Endothelial cell of umbilical vein (primary cell): ENCODE measurements around the gene ATP9B. TPM values are rescaled to one million over a fixed set of nuclear protein-coding genes. Genes with fewer than 3 reads are reported as not detected.

Experiments used
- BruUV-seq: library from RNA; stranded (reverse); fragments of 400-500 nt; replicated peaks from 2 replicates; lab custom pipeline; 2021; lab: Mats Ljungman, UMichigan
- CTCF ChIA-PET: fragments of 300-600, 350-600 bp; sonication (Branson Sonifier 250); formaldehyde crosslinking; loops from one replicate; lab custom pipeline; 2021; ENCODE audit warnings: antibody characterized with exemption, inconsistent platforms; lab: Charles Lee
- POLR2A ChIA-PET: fragments of 300-600, 350-600 bp; sonication (Branson Sonifier 250); formaldehyde crosslinking; loops from one replicate; lab custom pipeline; 2021; ENCODE audit warnings: antibody characterized with exemption, inconsistent platforms; lab: Charles Lee
- DNase-seq: peaks from one replicate; pipeline ENCODE4 v3.0.0-alpha.2; 2011; ENCODE audit warnings: low read depth, low spot score
- FAIRE-seq: peaks from 2 replicates; lab custom pipeline; 2011; peaks lifted over from hg19 to GRCh38; lab: Jason Lieb, UNC
- H2AFZ ChIP-seq: 2 replicates; pipeline ENCODE4 v1.6.0; 2012; ENCODE audit warnings: low read depth, low read length, control low read depth, inconsistent platforms
- H3K27ac ChIP-seq: 2 replicates; pipeline ENCODE4 v1.5.1; 2011; ENCODE audit warnings: low read depth, mild to moderate bottlenecking, control low read depth, low read length, moderate library complexity; ENCODE audit not compliant: insufficient read depth
- H3K27me3 ChIP-seq, 2 experiments: 2 replicates each; pipeline versions ENCODE4 v1.6.0 to v1.6.1; 2011; ENCODE audit warnings: low read length in 2 of 2, mixed read lengths in 1 of 2; ENCODE audit not compliant: control insufficient read depth in 2 of 2, insufficient read depth in 2 of 2
- H3K36me3 ChIP-seq, 2 experiments: 2 replicates in 1 of 2; 3 replicates in 1 of 2; pipeline ENCODE4 v1.5.1; 2011; ENCODE audit warnings: low read length in 2 of 2, mild to moderate bottlenecking in 1 of 2, moderate library complexity in 1 of 2; ENCODE audit not compliant: control insufficient read depth in 2 of 2, insufficient read depth in 2 of 2; ENCODE audit errors: extremely low read depth in 1 of 2
- H3K4me1 ChIP-seq: 3 replicates; pipeline ENCODE4 v1.5.1; 2011; ENCODE audit warnings: mild to moderate bottlenecking, low read length; ENCODE audit not compliant: control insufficient read depth, insufficient read depth; ENCODE audit errors: extremely low read depth
- H3K4me2 ChIP-seq: 2 replicates; pipeline ENCODE4 v1.6.1; 2011; ENCODE audit warnings: low read length, control low read depth, mixed read lengths; ENCODE audit not compliant: insufficient read depth
- H3K4me3 ChIP-seq, 3 experiments: fragments of 200-600 bp in 1 of 3; sonication (generic), shearing (Covaris generic) in 1 of 3; replicated peaks in 1 of 3; 2 replicates each; pipeline ENCODE4 v1.5.1; 2011 to 2016; ENCODE audit warnings: control low read depth in 3 of 3, low read length in 3 of 3, mild to moderate bottlenecking in 2 of 3, inconsistent platforms in 1 of 3, low read depth in 1 of 3, moderate library complexity in 1 of 3; ENCODE audit not compliant: insufficient read depth in 1 of 3
- H3K79me2 ChIP-seq: 2 replicates; pipeline ENCODE4 v1.6.0; 2012; ENCODE audit warnings: low read length, inconsistent platforms; ENCODE audit not compliant: control insufficient read depth, insufficient read depth
- H3K9ac ChIP-seq: replicated peaks from 2 replicates; pipeline ENCODE3; 2011; ENCODE audit warnings: low read length, control low read depth; ENCODE audit not compliant: insufficient read depth; ENCODE audit errors: extremely low read depth
- H3K9me1 ChIP-seq: replicated peaks from 3 replicates; pipeline ENCODE4 v1.6.0; 2011; ENCODE audit warnings: mild to moderate bottlenecking, low read length; ENCODE audit not compliant: control insufficient read depth, insufficient read depth; ENCODE audit errors: extremely low read depth
- H3K9me3 ChIP-seq: replicated peaks from 2 replicates; pipeline ENCODE4 v1.5.1; 2012; ENCODE audit warnings: low read length, inconsistent platforms; ENCODE audit not compliant: control insufficient read depth, insufficient read depth
- H4K20me1 ChIP-seq: replicated peaks from 2 replicates; pipeline ENCODE3; 2011; ENCODE audit warnings: mild to moderate bottlenecking, low read length; ENCODE audit not compliant: control insufficient read depth, insufficient read depth; ENCODE audit errors: extremely low read depth
- EZH2 ChIP-seq: IDR thresholded peaks from 2 replicates; pipeline ENCODE4 v1.6.1; 2012; ENCODE audit warnings: borderline replicate concordance, low read depth, mild to moderate bottlenecking, moderate library complexity, low read length, inconsistent platforms; ENCODE audit not compliant: severe bottlenecking
- FOS ChIP-seq: IDR thresholded peaks from 2 replicates; pipeline ENCODE4 v1.6.1; 2011; ENCODE audit warnings: mild to moderate bottlenecking, low read length, moderate library complexity, borderline replicate concordance; ENCODE audit not compliant: insufficient read depth
- GATA2 ChIP-seq: IDR thresholded peaks from 2 replicates; pipeline ENCODE4 v1.7.0; 2011; ENCODE audit warnings: low read depth, mild to moderate bottlenecking, moderate library complexity, mixed read lengths, low read length; ENCODE audit not compliant: insufficient read length, insufficient read depth
- JUN ChIP-seq: IDR thresholded peaks from 2 replicates; pipeline ENCODE4 v1.6.1; 2011; ENCODE audit warnings: borderline replicate concordance, low read depth; ENCODE audit not compliant: insufficient read length, insufficient read depth
- MYC ChIP-seq: IDR thresholded peaks from one replicate; pipeline ENCODE4 v1.6.1; 2011; ENCODE audit warnings: mild to moderate bottlenecking, low read depth, low read length
- POLR2A ChIP-seq: IDR thresholded peaks from 2 replicates; pipeline ENCODE4 v1.6.1; 2012; ENCODE audit warnings: low read depth, mild to moderate bottlenecking, control low read depth, low read length
- POLR2AphosphoS5 ChIP-seq: IDR thresholded peaks from 2 replicates; pipeline ENCODE4 v1.6.1; 2012; ENCODE audit warnings: low read depth, mild to moderate bottlenecking, control low read depth, low read length, moderate library complexity; ENCODE audit not compliant: insufficient read depth
- dilution Hi-C: fragments of 300-500 bp; cut with MboI; formaldehyde crosslinking; loops from one replicate; pipeline ENCODE4 v1.15.0; 2019; ENCODE audit warnings: low sequenced_read_pairs; ENCODE audit not compliant: extremely low pct_ligation_motif_present
- intact Hi-C: fragments of 100-400 bp; cut with micrococcal nuclease; formaldehyde crosslinking; loops from one replicate; pipeline ENCODE4 v1.10.0; 2022
- polyA plus RNA-seq, 4 experiments: library from polyadenylated mRNA; depleted of rRNA in 3 of 4; stranded (reverse) in 3 of 4; unstranded in 1 of 4; fragments of >200 nt; gene quantifications; 2 replicates each; pipeline versions ENCODE4 v1.2.1 to v1.2.3, GENCODE V29; 2011 to 2012; ENCODE audit warnings: missing spikeins in 1 of 4
- total RNA-seq: library from RNA; stranded (reverse); gene quantifications from 2 replicates; pipeline ENCODE4 v1.2.3, GENCODE V29; 2021
- TF ChIP-seq, protein P1 (sequence below): IDR thresholded peaks from 2 replicates; pipeline ENCODE4 v1.6.1; 2011; ENCODE audit not compliant: insufficient read depth, insufficient read length
- TF ChIP-seq, protein P2 (sequence below), 2 donors: IDR thresholded peaks; 1 replicate in 1 of 2; 2 replicates in 1 of 2; pipeline ENCODE4 v1.5.1; 2011; ENCODE audit warnings: low read length in 2 of 2, mild to moderate bottlenecking in 2 of 2, moderate library complexity in 2 of 2, control low read depth in 1 of 2, inconsistent platforms in 1 of 2, low read depth in 1 of 2; ENCODE audit not compliant: insufficient read depth in 1 of 2; ENCODE audit errors: extremely low read depth in 1 of 2

ATP9B gene
- total and polyA plus RNA-seq, 2 donors (not counting 3 experiments of a cell fraction or from before 2014, with no cell fraction given): 14.6 to 18.2 TPM

GRCh38 chr18:79393181-79393634 lies 324.0 kb downstream of the ATP9B start:
- no peaks in the 10 kb centered on the region for H3K9me1 ChIP-seq
- H4K20me1 ChIP-seq: no peaks in the 10 kb centered on the region
- H3K9ac ChIP-seq: peak overlapping the region; percentile 90
- ChIA-PET POLR2A (interaction anchor here (0.6 to 1.3 kb wide), 3 partner anchors 10 to 114 kb away, joined by 3 to 6 read pairs (median 5); no protein-coding TSS in a partner anchor), CTCF (interaction anchor here (0.7 to 7.0 kb wide), 10 partner anchors 9 to 137 kb away, joined by 3 to 62 read pairs (median 4); no protein-coding TSS in a partner anchor)
- H3K4me1 ChIP-seq: peaks cover 31% of the 10 kb centered on the region
- H3K79me2 ChIP-seq: no peaks in the 10 kb centered on the region
- intact Hi-C loops (loop anchor here (1.0 kb wide), 1 partner anchor 135 kb away; no protein-coding TSS in a partner anchor), dilution Hi-C loops (no loop called here)
- no peak for DNase-seq
- FAIRE-seq: no peak
- H3K4me3 ChIP-seq: peak overlapping the region in 2 of 3 experiments; percentile 35 to 38
- TSS peak; percentile 59 for BruUV-seq
- TF ChIP-seq POLR2A: no peak
- TF ChIP-seq EZH2: no peak
- TF ChIP-seq MYC: no peak
- no peak for TF ChIP-seq POLR2AphosphoS5
- TF ChIP-seq, protein P1, sequence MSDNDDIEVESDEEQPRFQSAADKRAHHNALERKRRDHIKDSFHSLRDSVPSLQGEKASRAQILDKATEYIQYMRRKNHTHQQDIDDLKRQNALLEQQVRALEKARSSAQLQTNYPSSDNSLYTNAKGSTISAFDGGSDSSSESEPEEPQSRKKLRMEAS: no peak
- TF ChIP-seq, protein P2, sequence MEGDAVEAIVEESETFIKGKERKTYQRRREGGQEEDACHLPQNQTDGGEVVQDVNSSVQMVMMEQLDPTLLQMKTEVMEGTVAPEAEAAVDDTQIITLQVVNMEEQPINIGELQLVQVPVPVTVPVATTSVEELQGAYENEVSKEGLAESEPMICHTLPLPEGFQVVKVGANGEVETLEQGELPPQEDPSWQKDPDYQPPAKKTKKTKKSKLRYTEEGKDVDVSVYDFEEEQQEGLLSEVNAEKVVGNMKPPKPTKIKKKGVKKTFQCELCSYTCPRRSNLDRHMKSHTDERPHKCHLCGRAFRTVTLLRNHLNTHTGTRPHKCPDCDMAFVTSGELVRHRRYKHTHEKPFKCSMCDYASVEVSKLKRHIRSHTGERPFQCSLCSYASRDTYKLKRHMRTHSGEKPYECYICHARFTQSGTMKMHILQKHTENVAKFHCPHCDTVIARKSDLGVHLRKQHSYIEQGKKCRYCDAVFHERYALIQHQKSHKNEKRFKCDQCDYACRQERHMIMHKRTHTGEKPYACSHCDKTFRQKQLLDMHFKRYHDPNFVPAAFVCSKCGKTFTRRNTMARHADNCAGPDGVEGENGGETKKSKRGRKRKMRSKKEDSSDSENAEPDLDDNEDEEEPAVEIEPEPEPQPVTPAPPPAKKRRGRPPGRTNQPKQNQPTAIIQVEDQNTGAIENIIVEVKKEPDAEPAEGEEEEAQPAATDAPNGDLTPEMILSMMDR (IDR thresholded peaks at IDR 0.05; ENCODE audit: extremely low read depth in 1 of 2, insufficient read depth in 1 of 2, low read depth in 1 of 2, low read length in 2 of 2): no peak
- no peak for TF ChIP-seq JUN
- TF ChIP-seq GATA2: no peak
- TF ChIP-seq FOS: no peak
- peak overlapping the region; percentile 26 for H2AFZ ChIP-seq
- H3K4me2 ChIP-seq: peak overlapping the region; percentile 74
- H3K9me3 ChIP-seq: no peaks in the 10 kb centered on the region
- H3K36me3 ChIP-seq: no peaks in the 10 kb centered on the region
- H3K27ac ChIP-seq: peak overlapping the region; percentile 87
- peaks cover 0 to 6% of the 10 kb centered on the region in 2 experiments for H3K27me3 ChIP-seq
